GM19468 (cell line): ENCODE results near the gene KCNA4.
"Not testable (repeated sequence)": the region's sequence is repeated elsewhere in the genome, so short reads cannot be mapped to it uniquely, and the experiment has no call there.

ENCODE experiments used
- ATAC-seq: cut with Tn5 transposase; IDR thresholded peaks from one replicate; pipeline ENCODE4 v1.9.1; 2021; ENCODE audit warnings: mild to moderate bottlenecking, moderate library complexity, moderate number of reproducible peaks; ENCODE audit not compliant: unreplicated experiment; ENCODE audit errors: extremely low read depth

The KCNA4 gene

GRCh38 chr11:30016588-30017363, at the start of gene KCNA4:
KCNA4 (minus strand) TSS chr11:30017030; CDS start chr11:30012678, 4,352 bp downstream.
- ATAC-seq, result no peak

GRCh38 chr11:30062103-30062502, 45.3 kb upstream of the KCNA4 start:
- ATAC-seq, result no peak

- no peak for ATAC-seq
Observed at GRCh38 chr11:30059172-30059815, 42.5 kb upstream of the KCNA4 start.

- ATAC-seq, result no peak
Observed at GRCh38 chr11:30049214-30049613, 32.4 kb upstream of the KCNA4 start.

- ATAC-seq, result no peak
Observed at GRCh38 chr11:30046578-30046945, 29.7 kb upstream of the KCNA4 start.

GRCh38 chr11:30045921-30046577, 29.2 kb upstream of the KCNA4 start:
- ATAC-seq, result no peak

- ATAC-seq, result no peak
Observed at GRCh38 chr11:30045144-30045543, 28.3 kb upstream of the KCNA4 start.

GRCh38 chr11:30041171-30041570, 24.3 kb upstream of the KCNA4 start:
- no peak for ATAC-seq

- ATAC-seq, result not testable (repeated sequence)
Observed at GRCh38 chr11:30034746-30035145, 17.9 kb upstream of the KCNA4 start.

- not testable (repeated sequence) for ATAC-seq
Observed at GRCh38 chr11:30034166-30034565, 17.3 kb upstream of the KCNA4 start.

GRCh38 chr11:30025396-30026139, 8.7 kb upstream of the KCNA4 start:
- no peak for ATAC-seq

- ATAC-seq, result no peak
Observed at GRCh38 chr11:30023074-30023473, 6.2 kb upstream of the KCNA4 start.

GRCh38 chr11:30019481-30019880, 2.7 kb upstream of the KCNA4 start:
- ATAC-seq, result no peak

- no peak for ATAC-seq
Observed at GRCh38 chr11:30018495-30018894, 1.7 kb upstream of the KCNA4 start.

- no peak for ATAC-seq
Observed at GRCh38 chr11:30017445-30017895, 640 bp upstream of the KCNA4 start.

GRCh38 chr11:30015725-30016412, 961 bp downstream of the KCNA4 start:
- no peak for ATAC-seq

- ATAC-seq, result no peak
Observed at GRCh38 chr11:30012346-30012745, 4.5 kb downstream of the KCNA4 start.

- no peak for ATAC-seq
Observed at GRCh38 chr11:30009060-30009459, 7.8 kb downstream of the KCNA4 start.

GRCh38 chr11:30006876-30007275, 10.0 kb downstream of the KCNA4 start:
- no peak for ATAC-seq
